Ishikawa (cell line): Measurements from ENCODE around the gene SLC24A3.

ENCODE experiments used
- EP300 ChIP-seq: IDR thresholded peaks from 2 replicates; pipeline ENCODE4 v1.6.1; 2012; ENCODE audit warnings: borderline replicate concordance
- FOXM1 ChIP-seq: IDR thresholded peaks from 2 replicates; pipeline ENCODE4 v1.6.1; 2012; ENCODE audit warnings: low read depth, borderline replicate concordance
- NFIC ChIP-seq: IDR thresholded peaks from 2 replicates; pipeline ENCODE4 v1.6.1; 2012
- RAD21 ChIP-seq: IDR thresholded peaks from 2 replicates; pipeline ENCODE4 v1.6.1; 2012; ENCODE audit warnings: low read depth
- TCF12 ChIP-seq: IDR thresholded peaks from 2 replicates; pipeline ENCODE4 v1.6.1; 2012; ENCODE audit warnings: low read depth
- TEAD4 ChIP-seq: IDR thresholded peaks from 2 replicates; pipeline ENCODE4 v1.6.1; 2012
- ZBTB7A ChIP-seq: IDR thresholded peaks from 2 replicates; pipeline ENCODE4 v1.6.1; 2012; ENCODE audit warnings: low read depth

- TF ChIP-seq FOXM1 (no peak), RAD21 (no peak), EP300 (no peak), ZBTB7A (no peak), TEAD4 (no peak), NFIC (no peak), TCF12 (no peak)
Measured at GRCh38 chr20:19396460-19397081, 184.1 kb downstream of the SLC24A3 start.
